HEK293T (cell line): Measurements from ENCODE around the gene DUSP10.

Experiments
- ARNT ChIP-seq: fragments of 450-650 bp; IDR thresholded peaks from 2 replicates; pipeline ENCODE4 v1.6.1; 2017; ENCODE audit warnings: mild to moderate bottlenecking
- BHLHE40 ChIP-seq: fragments of 450-650 bp; IDR thresholded peaks from 2 replicates; pipeline ENCODE4 v1.6.1; 2016; ENCODE audit warnings: mild to moderate bottlenecking, moderate library complexity, borderline replicate concordance
- FOXA1 ChIP-seq: fragments of 450-650 bp; IDR thresholded peaks from 2 replicates; pipeline ENCODE4 v1.6.1; 2016; ENCODE audit warnings: mild to moderate bottlenecking
- FOXK2 ChIP-seq: fragments of 450-650 bp; IDR thresholded peaks from 2 replicates; pipeline ENCODE4 v1.6.1; 2016; ENCODE audit warnings: mild to moderate bottlenecking
- FOXM1 ChIP-seq: fragments of 450-650 bp; IDR thresholded peaks from 2 replicates; pipeline ENCODE4 v1.6.1; 2017; ENCODE audit warnings: mild to moderate bottlenecking, borderline replicate concordance
- L3MBTL2 ChIP-seq: fragments of 450-650 bp; conservative IDR thresholded peaks from 2 replicates; pipeline ENCODE4 v1.6.1; 2016; ENCODE audit warnings: mild to moderate bottlenecking
- LEF1 ChIP-seq: fragments of 450-650 bp; IDR thresholded peaks from 2 replicates; pipeline ENCODE4 v1.6.1; 2017; ENCODE audit warnings: mild to moderate bottlenecking, borderline replicate concordance
- SP1 ChIP-seq: fragments of 450-650 bp; IDR thresholded peaks from 2 replicates; pipeline ENCODE4 v1.6.1; 2017
- SUZ12 ChIP-seq: fragments of 450-650 bp; IDR thresholded peaks from 2 replicates; pipeline ENCODE4 v1.6.1; 2016; ENCODE audit warnings: mild to moderate bottlenecking
- ZNF384 ChIP-seq: fragments of 450-650 bp; IDR thresholded peaks from 2 replicates; pipeline ENCODE4 v1.6.1; 2016
- TF ChIP-seq, protein P1 (sequence below): fragments of 450-650 bp; IDR thresholded peaks from 2 replicates; pipeline ENCODE4 v1.6.1; 2016

DNA sequence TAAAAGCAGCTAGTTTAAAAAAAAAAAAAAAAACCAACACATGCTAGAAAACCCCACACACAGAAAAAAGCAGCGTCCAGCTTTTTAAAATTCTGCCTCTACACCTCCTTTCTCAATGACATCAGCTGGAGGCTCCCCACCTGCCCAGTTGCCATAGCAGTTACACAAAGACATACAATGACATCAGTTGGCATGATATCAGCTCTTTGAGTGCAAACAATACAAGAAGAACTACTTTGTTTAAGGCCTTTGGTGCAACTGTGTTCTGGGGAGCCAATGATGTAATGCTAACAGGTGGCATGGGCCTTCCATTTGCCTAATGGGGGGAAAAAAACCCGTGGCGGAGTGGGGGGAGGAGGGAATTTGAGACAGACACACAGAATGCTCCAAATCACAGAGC, 32.9 kb downstream of the DUSP10 start:
- no peak for TF ChIP-seq FOXA1
- TF ChIP-seq SUZ12: no peak
- no peak for TF ChIP-seq ARNT
- TF ChIP-seq, protein P1, sequence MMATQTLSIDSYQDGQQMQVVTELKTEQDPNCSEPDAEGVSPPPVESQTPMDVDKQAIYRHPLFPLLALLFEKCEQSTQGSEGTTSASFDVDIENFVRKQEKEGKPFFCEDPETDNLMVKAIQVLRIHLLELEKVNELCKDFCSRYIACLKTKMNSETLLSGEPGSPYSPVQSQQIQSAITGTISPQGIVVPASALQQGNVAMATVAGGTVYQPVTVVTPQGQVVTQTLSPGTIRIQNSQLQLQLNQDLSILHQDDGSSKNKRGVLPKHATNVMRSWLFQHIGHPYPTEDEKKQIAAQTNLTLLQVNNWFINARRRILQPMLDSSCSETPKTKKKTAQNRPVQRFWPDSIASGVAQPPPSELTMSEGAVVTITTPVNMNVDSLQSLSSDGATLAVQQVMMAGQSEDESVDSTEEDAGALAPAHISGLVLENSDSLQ: no peak
- TF ChIP-seq ZNF384: no peak
- TF ChIP-seq LEF1: no peak
- no peak for TF ChIP-seq L3MBTL2
- no peak for TF ChIP-seq SP1
- TF ChIP-seq BHLHE40: no peak
- no peak for TF ChIP-seq FOXK2
- no peak for TF ChIP-seq FOXM1
